B cell (primary cell): Measurements from ENCODE around the gene TRAP1. TPM values are rescaled to one million over a fixed set of nuclear protein-coding genes. Genes with fewer than 3 reads are reported as not detected.
"Not testable (repeated sequence)": the region's sequence is repeated elsewhere in the genome, so short reads cannot be mapped to it uniquely, and the experiment has no call there.

Source experiments
- ATAC-seq: fragments of 200-7000 bp; cut with Tn5 transposase; one replicate; pipeline ENCODE4 v1.10.0; 2021; ENCODE audit warnings: low read depth, mild to moderate bottlenecking, moderate number of reproducible peaks, moderate library complexity
- CTCF ChIA-PET: fragments of 350-600 bp; sonication (Branson Sonifier 250); formaldehyde crosslinking; loops from one replicate; lab custom pipeline; 2021; ENCODE audit warnings: antibody characterized with exemption, inconsistent platforms; lab: Charles Lee
- POLR2A ChIA-PET: fragments of 350-600 bp; sonication (Branson Sonifier 250); formaldehyde crosslinking; loops from one replicate; lab custom pipeline; 2021; ENCODE audit warnings: antibody characterized with exemption; lab: Charles Lee
- DNase-seq: peaks from one replicate; pipeline ENCODE4 v3.0.0; 2013
- H2AFZ ChIP-seq: 2 replicates; pipeline ENCODE4 v1.6.1; 2012; ENCODE audit warnings: mild to moderate bottlenecking, low read depth, low read length; ENCODE audit not compliant: insufficient read depth, poor library complexity, severe bottlenecking
- H3K27ac ChIP-seq, 2 donors: 1 replicate in 1 of 2; 2 replicates in 1 of 2; pipeline ENCODE4 v1.5.1; 2012 to 2013; ENCODE audit warnings: low read length in 2 of 2, mild to moderate bottlenecking in 2 of 2, moderate library complexity in 1 of 2
- H3K27me3 ChIP-seq, 4 experiments: fragments of 200-600 bp in 1 of 4; sonication (generic) in 1 of 4; replicated peaks in 1 of 4; 1 replicate in 2 of 4; 2 replicates in 2 of 4; pipeline versions ENCODE4 v1.6.1 to v1.7.0; 2013 to 2016; ENCODE audit warnings: low read length in 3 of 4, mild to moderate bottlenecking in 2 of 4, mixed read lengths in 1 of 4, moderate library complexity in 1 of 4; ENCODE audit not compliant: insufficient read depth in 4 of 4, control insufficient read depth in 3 of 4; ENCODE audit errors: control extremely low read depth in 1 of 4
- H3K36me3 ChIP-seq, 2 experiments: replicated peaks in 1 of 2; 1 replicate in 1 of 2; 2 replicates in 1 of 2; pipeline versions ENCODE4 v1.6.1 to v1.7.1; 2013; ENCODE audit warnings: low read length in 1 of 2; ENCODE audit not compliant: insufficient read depth in 2 of 2, control insufficient read depth in 1 of 2; ENCODE audit errors: control extremely low read depth in 1 of 2, extremely low read depth in 1 of 2
- H3K4me1 ChIP-seq, 2 donors: fragments of 200-600 bp in 1 of 2; sonication (generic) in 1 of 2; 1 replicate in 1 of 2; 2 replicates in 1 of 2; pipeline versions ENCODE4 v1.5.1 to v1.6.1; 2013 to 2017; ENCODE audit warnings: low read length in 2 of 2; ENCODE audit not compliant: control insufficient read depth in 2 of 2, insufficient read depth in 2 of 2
- H3K4me2 ChIP-seq: replicated peaks from 2 replicates; pipeline ENCODE3; 2012; ENCODE audit warnings: mild to moderate bottlenecking, low read depth, low read length; ENCODE audit not compliant: poor library complexity, severe bottlenecking
- H3K4me3 ChIP-seq, 5 experiments: fragments of 200-600 bp in 1 of 5; sonication (generic) in 1 of 5; 1 replicate in 3 of 5; 2 replicates in 2 of 5; pipeline versions ENCODE4 v1.5.1 to v1.7.0; 2011 to 2016; ENCODE audit warnings: low read length in 4 of 5, mild to moderate bottlenecking in 4 of 5, low read depth in 2 of 5, control low read depth in 1 of 5, moderate library complexity in 1 of 5; ENCODE audit not compliant: insufficient read depth in 1 of 5; ENCODE audit errors: control extremely low read depth in 1 of 5, extremely low read depth in 1 of 5
- H3K79me2 ChIP-seq: fragments of 200-600 bp; sonication (generic); one replicate; pipeline ENCODE4 v1.6.0; 2016; ENCODE audit warnings: low read length; ENCODE audit not compliant: control insufficient read depth, insufficient read depth
- H3K9ac ChIP-seq: fragments of 200-600 bp; sonication (generic); 2 replicates; pipeline ENCODE4 v1.6.1; 2017; ENCODE audit warnings: mild to moderate bottlenecking, low read length, moderate library complexity
- H3K9me3 ChIP-seq, 3 donors: one replicate each; pipeline versions ENCODE4 v1.6.1 to v1.7.1; 2013; ENCODE audit warnings: low read length in 2 of 3; ENCODE audit not compliant: control insufficient read depth in 2 of 3, insufficient read depth in 1 of 3; ENCODE audit errors: control extremely low read depth in 1 of 3
- H4K20me1 ChIP-seq: 2 replicates; pipeline ENCODE4 v1.6.0; 2012; ENCODE audit warnings: mild to moderate bottlenecking, low read length; ENCODE audit not compliant: insufficient read depth, control insufficient read depth, poor library complexity, severe bottlenecking
- H3K27ac Mint-ChIP-seq: one replicate; pipeline ENCODE4 v1.8.0; 2021; ENCODE audit warnings: mixed read lengths
- H3K27me3 Mint-ChIP-seq: one replicate; pipeline ENCODE4 v1.8.0; 2021; ENCODE audit warnings: mixed read lengths
- H3K4me1 Mint-ChIP-seq: one replicate; pipeline ENCODE4 v1.8.0; 2021; ENCODE audit warnings: mixed read lengths
- H3K4me3 Mint-ChIP-seq: one replicate; pipeline ENCODE4 v1.8.0; 2021; ENCODE audit warnings: mixed read lengths
- H3K9me3 Mint-ChIP-seq: one replicate; pipeline ENCODE4 v1.8.0; 2022; ENCODE audit warnings: mixed read lengths; ENCODE audit not compliant: insufficient read depth
- EZH2 ChIP-seq: IDR thresholded peaks from 2 replicates; pipeline ENCODE4 v1.6.1; 2012; ENCODE audit warnings: borderline replicate concordance, low read depth, mild to moderate bottlenecking, moderate library complexity, low read length; ENCODE audit not compliant: insufficient read depth, poor library complexity, severe bottlenecking
- WGBS: methylation state at CpG from one replicate; pipeline ENCODE4 v1.1.5; 2013; ENCODE audit warnings: missing lambda C conversion rate; ENCODE audit not compliant: insufficient coverage; 5-methylcytosine and 5-hydroxymethylcytosine counted together
- intact Hi-C: fragments of 100-400 bp; cut with micrococcal nuclease; formaldehyde crosslinking; loops from one replicate; pipeline ENCODE4 v1.10.0; 2022
- polyA plus RNA-seq: library from polyadenylated mRNA; depleted of rRNA; stranded (reverse); fragments of >200 nt; gene quantifications from 2 replicates; pipeline ENCODE4 v1.2.3, GENCODE V29; 2012
- total RNA-seq, 2 donors: library from RNA; stranded (reverse); fragments of 120-200 nt in 1 of 2; gene quantifications; 1 replicate in 1 of 2; 2 replicates in 1 of 2; pipeline versions ENCODE4 v1.2.3 to v1.2.4, GENCODE V29; 2013 to 2022
- TF ChIP-seq, protein P1 (sequence below): fragments of 200-600 bp; IDR thresholded peaks from one replicate; pipeline ENCODE4 v1.8.0; 2022; ENCODE audit warnings: antibody characterized with exemption, mild to moderate bottlenecking

The TRAP1 gene
- total and polyA plus RNA-seq, 2 donors (not counting 1 experiment from before 2014, with no cell fraction given): 51.1 to 88.4 TPM

DNA sequence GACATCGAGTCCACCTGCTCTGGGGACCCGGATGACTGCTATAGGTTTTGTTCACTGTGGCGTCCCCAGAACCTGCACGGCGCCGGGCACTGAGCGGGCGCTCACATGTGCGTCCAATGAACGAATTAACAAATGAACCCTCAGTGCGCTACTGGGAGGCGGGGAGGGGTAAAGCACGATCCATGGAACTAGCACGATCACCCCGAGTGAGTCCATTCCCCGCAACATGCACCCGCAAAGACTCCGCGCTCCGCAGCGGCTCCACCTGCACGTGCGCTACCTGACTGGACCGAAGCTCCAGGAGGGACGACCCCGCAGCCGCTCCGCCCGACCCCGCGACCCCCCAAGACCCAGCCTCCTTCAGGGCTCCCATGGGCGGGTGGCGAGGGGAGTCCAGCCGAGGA lies 491 bp downstream of the TRAP1 start:
- ChIA-PET CTCF (interaction anchor here (1.6 kb wide), 1 partner anchor 25 kb away, joined by 5 read pairs; no protein-coding TSS in a partner anchor), POLR2A (no interaction called here)

DNA sequence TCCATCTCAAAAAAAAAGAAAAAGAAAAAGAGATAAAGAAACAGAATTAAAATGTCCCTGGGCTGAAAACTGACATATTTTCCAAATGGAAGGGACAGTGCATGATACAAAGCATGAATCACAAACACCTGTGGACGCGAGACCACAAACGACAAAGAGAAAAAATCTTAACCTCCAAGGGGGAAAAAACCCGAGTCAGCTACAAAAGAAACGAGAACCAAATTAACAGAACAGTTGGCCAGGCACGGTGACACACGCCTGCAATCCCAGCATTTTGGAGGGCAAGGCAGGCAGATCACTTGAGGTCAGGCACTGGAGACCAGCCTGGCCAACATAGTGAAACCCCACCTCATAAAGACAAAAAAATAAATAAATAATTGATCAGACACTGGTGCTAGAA lies 1.9 kb downstream of the TRAP1 start:
- no peak for TF ChIP-seq EZH2
- TF ChIP-seq, protein P1, sequence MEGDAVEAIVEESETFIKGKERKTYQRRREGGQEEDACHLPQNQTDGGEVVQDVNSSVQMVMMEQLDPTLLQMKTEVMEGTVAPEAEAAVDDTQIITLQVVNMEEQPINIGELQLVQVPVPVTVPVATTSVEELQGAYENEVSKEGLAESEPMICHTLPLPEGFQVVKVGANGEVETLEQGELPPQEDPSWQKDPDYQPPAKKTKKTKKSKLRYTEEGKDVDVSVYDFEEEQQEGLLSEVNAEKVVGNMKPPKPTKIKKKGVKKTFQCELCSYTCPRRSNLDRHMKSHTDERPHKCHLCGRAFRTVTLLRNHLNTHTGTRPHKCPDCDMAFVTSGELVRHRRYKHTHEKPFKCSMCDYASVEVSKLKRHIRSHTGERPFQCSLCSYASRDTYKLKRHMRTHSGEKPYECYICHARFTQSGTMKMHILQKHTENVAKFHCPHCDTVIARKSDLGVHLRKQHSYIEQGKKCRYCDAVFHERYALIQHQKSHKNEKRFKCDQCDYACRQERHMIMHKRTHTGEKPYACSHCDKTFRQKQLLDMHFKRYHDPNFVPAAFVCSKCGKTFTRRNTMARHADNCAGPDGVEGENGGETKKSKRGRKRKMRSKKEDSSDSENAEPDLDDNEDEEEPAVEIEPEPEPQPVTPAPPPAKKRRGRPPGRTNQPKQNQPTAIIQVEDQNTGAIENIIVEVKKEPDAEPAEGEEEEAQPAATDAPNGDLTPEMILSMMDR: no peak
- Mint-ChIP-seq H3K27ac (no peak overlapping the region), H3K4me3 (peak overlapping the region; percentile 37), H3K4me1 (peaks cover 15% of the 10 kb centered on the region), H3K27me3 (no peaks in the 10 kb centered on the region), H3K9me3 (no peaks in the 10 kb centered on the region)
- intact Hi-C loops: loop anchor here (5.0 kb wide), 2 partner anchors 702 to 902 kb away; partner anchors contain the start of gene CORO7
- peaks cover 11 to 14% of the 10 kb centered on the region in 2 donors for H3K4me1 ChIP-seq
- POLR2A ChIA-PET: no interaction called here
- H3K36me3 ChIP-seq: no peaks in the 10 kb centered on the region
- H3K4me3 ChIP-seq: no peak overlapping the region
- H4K20me1 ChIP-seq: peaks cover 11% of the 10 kb centered on the region
- H3K79me2 ChIP-seq: peaks cover 65% of the 10 kb centered on the region
- H3K4me2 ChIP-seq: no peak overlapping the region
- no peak overlapping the region for H2AFZ ChIP-seq
- no peaks in the 10 kb centered on the region for H3K27me3 ChIP-seq
- H3K9ac ChIP-seq: no peak overlapping the region
- WGBS: 60% methylated on average over 1 of the region's 7 CpGs
- no peak overlapping the region for H3K27ac ChIP-seq
- no peak for ATAC-seq
- no peak for DNase-seq
- CTCF ChIA-PET: no interaction called here
- no peaks in the 10 kb centered on the region for H3K9me3 ChIP-seq

More for the DNA sequence above, 491 bp downstream of the TRAP1 start:
- TF ChIP-seq, protein P1: no peak
- TF ChIP-seq EZH2: no peak
- under 1% methylated on average over 34 of the region's 34 CpGs for WGBS
- Histone ChIP-seq H3K27ac (peak overlapping the region; percentile 50 to 91), H3K79me2 (peaks cover 53% of the 10 kb centered on the region), H3K4me2 (peak overlapping the region; percentile 98), H3K27me3 (no peaks in the 10 kb centered on the region), H3K4me1 (peaks cover 11 to 14% of the 10 kb centered on the region in 2 donors), H3K36me3 (no peaks in the 10 kb centered on the region), H3K9me3 (no peaks in the 10 kb centered on the region), H3K9ac (peak overlapping the region; percentile 94), H2AFZ (peak overlapping the region; percentile 92), H3K4me3 (peak overlapping the region; percentile 58 to 98 (median 90)), H4K20me1 (peaks cover 5% of the 10 kb centered on the region)
- peak overlapping the region; percentile 87 for H3K27ac Mint-ChIP-seq
- DNase-seq: no peak
- peaks cover 15% of the 10 kb centered on the region for H3K4me1 Mint-ChIP-seq
- no peaks in the 10 kb centered on the region for H3K27me3 Mint-ChIP-seq
- intact Hi-C loops: loop anchor here (1.0 to 5.0 kb wide), 4 partner anchors 26 to 900 kb away; partner anchors contain the start of genes CORO7 and CREBBP
- no peaks in the 10 kb centered on the region for H3K9me3 Mint-ChIP-seq
- no peak for ATAC-seq
- peak overlapping the region; percentile 91 for H3K4me3 Mint-ChIP-seq

DNA sequence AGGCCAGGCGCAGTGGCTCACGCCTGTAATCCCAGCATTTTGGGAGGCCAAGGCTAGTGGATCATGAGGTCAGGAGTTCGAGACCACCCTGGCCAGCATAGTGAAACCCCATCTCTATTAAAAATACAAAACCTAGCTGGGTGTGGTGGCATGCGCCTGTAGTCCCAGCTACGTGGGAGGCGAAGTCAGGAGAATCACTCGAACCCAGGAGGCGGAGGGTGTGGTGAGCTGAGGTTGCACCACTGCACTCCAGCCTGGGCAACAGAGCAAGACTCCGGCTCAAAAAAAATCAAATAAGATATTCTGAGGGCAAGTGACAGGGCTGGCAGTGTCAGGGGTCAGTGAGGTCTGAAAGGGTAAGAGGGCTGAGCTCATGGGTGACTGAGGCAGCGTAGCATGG lies 2.9 kb downstream of the TRAP1 start:
- H3K4me2 ChIP-seq, H3K36me3 ChIP-seq, H3K27ac ChIP-seq, DNase-seq, POLR2A ChIA-PET, H3K9ac ChIP-seq, H3K9me3 Mint-ChIP-seq, H3K27me3 ChIP-seq, ATAC-seq, H3K4me3 ChIP-seq, H3K27ac Mint-ChIP-seq, H2AFZ ChIP-seq, H3K4me3 Mint-ChIP-seq, H3K27me3 Mint-ChIP-seq, H3K9me3 ChIP-seq, intact Hi-C loops: not testable (repeated sequence)
- peaks cover 11% of the 10 kb centered on the region for H4K20me1 ChIP-seq
- H3K4me1 Mint-ChIP-seq: peaks cover 15% of the 10 kb centered on the region
- peaks cover 72% of the 10 kb centered on the region for H3K79me2 ChIP-seq
- peaks cover 11 to 14% of the 10 kb centered on the region in 2 donors for H3K4me1 ChIP-seq
- 98% methylated on average over 6 of the region's 10 CpGs for WGBS
- CTCF ChIA-PET: interaction anchor here (0.9 kb wide), 1 partner anchor 13 kb away, joined by 4 read pairs; no protein-coding TSS in a partner anchor
